CD14-positive monocyte (primary cell): ENCODE measurements around the gene EIF4G2. TPM values are rescaled to one million over a fixed set of nuclear protein-coding genes. Genes with fewer than 3 reads are reported as not detected.

Experiments
- DNase-seq, 3 donors: peaks; one replicate each; pipeline ENCODE4 v3.0.0-alpha.2; 2011 to 2022
- H2AFZ ChIP-seq: 2 replicates; pipeline ENCODE4 v1.6.0; 2012; ENCODE audit warnings: mild to moderate bottlenecking, low read depth, low read length, inconsistent platforms; ENCODE audit not compliant: insufficient read depth, poor library complexity, severe bottlenecking
- H3K27ac ChIP-seq, 2 donors: 1 replicate in 1 of 2; 2 replicates in 1 of 2; pipeline ENCODE4 v1.5.1; 2012 to 2013; ENCODE audit warnings: low read length in 2 of 2, control low read depth in 1 of 2, inconsistent platforms in 1 of 2, low read depth in 1 of 2, mild to moderate bottlenecking in 1 of 2
- H3K27me3 ChIP-seq, 2 donors: one replicate each; pipeline versions ENCODE4 v1.6.0 to v1.6.1; 2011 to 2013; ENCODE audit warnings: low read length in 2 of 2; ENCODE audit not compliant: control insufficient read depth in 2 of 2, insufficient read depth in 2 of 2
- H3K36me3 ChIP-seq, 2 donors: replicated peaks in 1 of 2; 1 replicate in 1 of 2; 2 replicates in 1 of 2; pipeline versions ENCODE4 v1.5.1 to v1.6.1; 2012 to 2013; ENCODE audit warnings: low read length in 2 of 2, control low read depth in 1 of 2, inconsistent platforms in 1 of 2, mild to moderate bottlenecking in 1 of 2; ENCODE audit not compliant: insufficient read depth in 2 of 2, control insufficient read depth in 1 of 2
- H3K4me1 ChIP-seq, 2 donors: 1 replicate in 1 of 2; 2 replicates in 1 of 2; pipeline versions ENCODE4 v1.5.1 to v1.6.1; 2012 to 2013; ENCODE audit warnings: low read length in 2 of 2, control low read depth in 1 of 2, inconsistent platforms in 1 of 2, mild to moderate bottlenecking in 1 of 2, moderate library complexity in 1 of 2; ENCODE audit not compliant: insufficient read depth in 2 of 2, control insufficient read depth in 1 of 2
- H3K4me2 ChIP-seq: replicated peaks from 2 replicates; pipeline ENCODE3; 2012; ENCODE audit warnings: low read length, moderate library complexity, mild to moderate bottlenecking; ENCODE audit not compliant: poor library complexity, severe bottlenecking; ENCODE audit errors: extremely low read depth
- H3K4me3 ChIP-seq, 3 experiments: fragments of 200-600 bp in 1 of 3; sonication (generic) in 1 of 3; replicated peaks in 1 of 3; 1 replicate in 2 of 3; 2 replicates in 1 of 3; pipeline ENCODE4 v1.5.1; 2011 to 2013; ENCODE audit warnings: low read length in 3 of 3, mild to moderate bottlenecking in 3 of 3, control low read depth in 2 of 3, low read depth in 2 of 3, inconsistent platforms in 1 of 3, moderate library complexity in 1 of 3
- H3K79me2 ChIP-seq: 2 replicates; pipeline ENCODE4 v1.6.0; 2012; ENCODE audit warnings: mild to moderate bottlenecking, control low read depth, inconsistent platforms, low read length, moderate library complexity; ENCODE audit not compliant: insufficient read depth
- H3K9ac ChIP-seq: 2 replicates; pipeline ENCODE4 v1.6.0; 2017; ENCODE audit warnings: low read length, mild to moderate bottlenecking; ENCODE audit not compliant: insufficient read depth, poor library complexity, severe bottlenecking
- H3K9me3 ChIP-seq, 2 donors: replicated peaks in 1 of 2; 1 replicate in 1 of 2; 2 replicates in 1 of 2; pipeline versions ENCODE4 v1.5.1 to v1.6.1; 2012 to 2013; ENCODE audit warnings: low read length in 2 of 2, control low read depth in 1 of 2; ENCODE audit not compliant: control insufficient read depth in 1 of 2, insufficient read depth in 1 of 2
- H4K20me1 ChIP-seq: 2 replicates; pipeline ENCODE4 v1.6.0; 2012; ENCODE audit warnings: mild to moderate bottlenecking, low read length, control low read depth, moderate library complexity; ENCODE audit not compliant: insufficient read depth
- H3K27ac Mint-ChIP-seq, 7 donors: one replicate each; pipeline ENCODE4 v1.8.0; 2020; ENCODE audit warnings: mild to moderate bottlenecking in 7 of 7, mixed read lengths in 7 of 7, moderate library complexity in 6 of 7, inconsistent platforms in 2 of 7
- H3K27me3 Mint-ChIP-seq, 3 donors: one replicate each; pipeline ENCODE4 v1.8.0; 2021 to 2022; ENCODE audit warnings: low read depth in 3 of 3, mild to moderate bottlenecking in 3 of 3, mixed read lengths in 3 of 3, moderate library complexity in 3 of 3, inconsistent platforms in 1 of 3
- H3K36me3 Mint-ChIP-seq, 2 donors: one replicate each; pipeline ENCODE4 v1.8.0; 2020; ENCODE audit warnings: mixed read lengths in 2 of 2, inconsistent platforms in 1 of 2, mild to moderate bottlenecking in 1 of 2
- H3K4me1 Mint-ChIP-seq: one replicate; pipeline ENCODE4 v1.8.0; 2020; ENCODE audit warnings: mild to moderate bottlenecking, mixed read lengths
- H3K4me3 Mint-ChIP-seq, 2 donors: one replicate each; pipeline ENCODE4 v1.8.0; 2020; ENCODE audit warnings: mild to moderate bottlenecking in 2 of 2, mixed read lengths in 2 of 2, moderate library complexity in 1 of 2
- H3K9me3 Mint-ChIP-seq, 7 donors: one replicate each; pipeline ENCODE4 v1.8.0; 2020 to 2022; ENCODE audit warnings: mixed read lengths in 7 of 7, mild to moderate bottlenecking in 6 of 7, moderate library complexity in 6 of 7, inconsistent platforms in 2 of 7
- CTCF ChIP-seq: fragments of 200-600 bp; IDR thresholded peaks from one replicate; pipeline ENCODE4 v1.8.0; 2022; ENCODE audit warnings: antibody characterized with exemption, mild to moderate bottlenecking
- WGBS: methylation state at CpG from one replicate; pipeline ENCODE4 v1.1.5; 2013; ENCODE audit warnings: missing lambda C conversion rate; ENCODE audit not compliant: insufficient coverage; 5-methylcytosine and 5-hydroxymethylcytosine counted together
- intact Hi-C, 2 donors: fragments of 100-400 bp; cut with micrococcal nuclease; formaldehyde crosslinking; loops; one replicate each; pipeline versions ENCODE4 v1.15.0 to v1.15.1; 2023
- polyA plus RNA-seq, 3 donors: library from polyadenylated mRNA; depleted of rRNA in 1 of 3; unstranded in 2 of 3; stranded (reverse) in 1 of 3; fragments of 300-500 nt in 2 of 3; fragments of >200 nt in 1 of 3; fragmentation: Illumina TruSeq in 2 of 3; gene quantifications; 1 replicate in 2 of 3; 2 replicates in 1 of 3; pipeline ENCODE4 v1.2.3, GENCODE V29; 2012 to 2021

Gene EIF4G2
- polyA plus RNA-seq, 3 donors, result 334 to 439 (median 386) TPM

GRCh38 chr11:10761085-10761698, 47.5 kb downstream of the EIF4G2 start:
- Histone ChIP-seq H3K4me2 (no peak overlapping the region), H3K27me3 (no peaks in the 10 kb centered on the region), H2AFZ (no peak overlapping the region), H3K9me3 (no peaks in the 10 kb centered on the region), H3K4me1 (no peaks in the 10 kb centered on the region), H3K79me2 (no peaks in the 10 kb centered on the region), H3K9ac (no peak overlapping the region), H3K27ac (no peak overlapping the region), H4K20me1 (no peaks in the 10 kb centered on the region), H3K36me3 (peaks cover 85 to 88% of the 10 kb centered on the region in 2 donors), H3K4me3 (no peak overlapping the region)
- H3K4me1 Mint-ChIP-seq, result peaks cover 2% of the 10 kb centered on the region
- no peaks in the 10 kb centered on the region for H3K9me3 Mint-ChIP-seq
- no peak for DNase-seq
- intact Hi-C loops, result no loop called here
- no peak for TF ChIP-seq CTCF
- no peaks in the 10 kb centered on the region for H3K27me3 Mint-ChIP-seq
- no CpG with 5 or more reads among the region's 6 CpGs for WGBS
- H3K4me3 Mint-ChIP-seq, result no peak overlapping the region
- no peak overlapping the region for H3K27ac Mint-ChIP-seq
- peaks cover 1 to 49% of the 10 kb centered on the region in 2 donors for H3K36me3 Mint-ChIP-seq

GRCh38 chr11:10758957-10759356, 49.8 kb downstream of the EIF4G2 start:
- intact Hi-C loops, result no loop called here

More at GRCh38 chr11:10758957-10759356, 49.8 kb downstream of the EIF4G2 start:
- Histone ChIP-seq H3K4me2 (no peak overlapping the region), H3K27ac (no peak overlapping the region), H3K9me3 (no peaks in the 10 kb centered on the region), H4K20me1 (no peaks in the 10 kb centered on the region), H3K9ac (no peak overlapping the region), H3K4me1 (no peaks in the 10 kb centered on the region), H3K27me3 (no peaks in the 10 kb centered on the region), H3K4me3 (no peak overlapping the region), H2AFZ (no peak overlapping the region), H3K36me3 (peaks cover 92 to 99% of the 10 kb centered on the region in 2 donors), H3K79me2 (no peaks in the 10 kb centered on the region)
- peaks cover 2% of the 10 kb centered on the region for H3K4me1 Mint-ChIP-seq
- no peaks in the 10 kb centered on the region for H3K27me3 Mint-ChIP-seq
- H3K27ac Mint-ChIP-seq, result no peak overlapping the region
- H3K4me3 Mint-ChIP-seq, result no peak overlapping the region
- TF ChIP-seq CTCF, result peak; percentile 10
- no peaks in the 10 kb centered on the region for H3K9me3 Mint-ChIP-seq
- peaks cover 22 to 45% of the 10 kb centered on the region in 2 donors for H3K36me3 Mint-ChIP-seq
- no CpG with 5 or more reads among the region's 1 CpG for WGBS
- DNase-seq, result peak in 1 of 3 donors; percentile 7
